ENCODE results near the gene F8.
"Not testable (repeated sequence)": the region's sequence is repeated elsewhere in the genome, so short reads cannot be mapped to it uniquely, and the experiment has no call there.

F8 gene

DNA sequence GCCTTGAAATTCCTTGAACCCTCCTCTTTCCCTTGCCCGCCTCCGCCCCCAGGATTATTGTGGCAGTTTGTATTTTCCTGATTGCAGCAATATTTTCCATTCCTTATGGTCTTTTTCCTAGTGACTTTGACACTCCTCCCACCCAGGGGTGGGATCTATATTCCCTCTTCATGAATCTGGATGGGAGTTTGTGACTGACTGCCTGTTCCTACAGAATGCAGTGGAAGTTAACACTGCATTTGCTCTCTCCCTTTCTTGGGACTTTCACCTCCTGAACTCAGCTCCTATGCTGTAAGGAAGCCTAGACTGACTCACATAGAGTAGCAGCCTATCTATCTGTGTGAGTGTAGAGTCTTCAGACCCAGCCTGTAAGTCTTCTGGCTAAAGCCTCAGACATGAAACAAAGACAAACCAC lies 6.4 kb upstream of the F8 start:
- DNase-seq = no peak

DNA sequence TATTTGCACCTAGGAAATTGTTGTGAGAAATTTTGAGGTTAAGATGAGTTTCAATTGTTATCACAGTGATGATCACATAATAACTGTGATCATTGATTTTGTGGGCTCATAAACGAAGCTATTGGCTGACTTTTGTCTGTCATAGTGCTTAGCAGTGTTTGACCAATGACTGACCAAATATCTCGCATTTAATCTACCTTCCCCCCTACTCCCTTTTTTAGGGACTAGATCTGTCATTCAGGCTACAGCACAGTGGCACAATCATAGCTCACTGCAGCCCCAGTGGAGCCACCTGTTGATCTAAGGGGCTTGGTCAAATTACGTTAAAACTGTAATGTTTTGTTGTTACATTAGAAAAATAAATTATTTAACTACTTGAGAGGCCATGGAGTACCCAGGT lies 5.6 kb upstream of the F8 start:
- DNase-seq = no peak

DNA sequence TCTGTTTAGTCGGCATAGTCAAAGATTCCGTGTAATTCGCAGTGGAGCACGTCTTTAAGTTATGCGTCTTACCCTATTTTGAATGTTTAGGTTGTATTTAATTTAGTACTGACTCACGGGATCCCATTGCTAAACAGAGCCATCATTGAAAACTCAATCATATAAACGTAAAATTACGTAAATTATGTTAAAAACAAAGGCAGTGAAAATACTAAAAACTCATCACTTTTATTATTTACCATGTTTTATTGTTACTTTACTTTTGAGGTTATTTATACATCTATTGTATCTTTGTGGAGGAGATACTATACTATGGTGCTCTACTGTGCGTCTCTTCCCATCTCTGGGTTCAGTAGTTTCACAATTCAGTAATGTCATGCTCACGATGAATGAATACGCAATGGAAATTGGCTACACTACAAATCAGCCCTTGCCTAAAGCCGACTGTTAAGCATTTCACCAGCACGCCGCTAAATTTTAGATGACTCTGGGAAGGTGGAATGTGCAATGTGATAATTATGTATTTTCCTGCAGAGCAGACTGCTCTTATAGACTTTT lies 5.1 kb upstream of the F8 start:
- peak in 1 of 2 experiments; percentile 54 for DNase-seq

DNA sequence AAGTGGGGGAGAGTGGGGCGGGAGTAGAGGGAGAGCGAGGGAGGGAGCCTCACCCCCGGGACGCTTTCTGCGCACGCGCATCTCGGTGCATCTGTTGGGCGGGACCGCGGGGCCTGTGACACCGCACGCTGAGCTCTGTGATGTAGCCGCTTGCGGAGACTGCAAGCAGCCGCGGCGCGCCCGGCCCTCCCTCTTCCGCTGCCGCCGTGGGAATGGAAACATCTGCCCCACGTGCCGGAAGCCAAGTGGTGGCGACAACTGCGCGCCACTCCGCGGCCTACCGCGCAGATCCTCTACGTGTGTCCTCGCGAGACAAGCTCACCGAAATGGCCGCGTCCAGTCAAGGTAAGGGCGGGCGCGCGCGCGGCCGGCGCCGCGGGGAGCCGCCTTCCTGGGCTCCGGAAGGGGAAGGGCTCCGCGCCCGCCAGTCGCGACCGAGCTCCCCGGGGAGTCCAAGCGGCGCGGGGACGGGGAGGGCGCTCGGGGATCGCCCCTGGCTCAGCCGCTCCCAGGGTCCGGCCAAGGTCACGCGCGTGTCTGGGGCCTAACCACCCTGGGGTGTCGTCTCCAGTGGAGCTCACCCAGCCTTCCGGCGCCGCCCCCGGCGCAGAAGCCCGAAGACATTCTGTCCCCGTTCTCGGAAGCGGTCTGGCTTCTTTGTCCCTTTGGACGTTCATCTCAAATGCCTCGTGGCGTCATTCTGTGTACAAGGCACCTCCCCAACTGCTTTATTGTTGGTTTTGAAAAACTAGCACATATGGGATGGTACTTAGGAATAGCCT lies 4.4 kb upstream of the F8 start, which contains the start of gene FUNDC2:
FUNDC2 (plus strand) TSS at position 118 of the 782 bp plus-strand sequence; CDS start at position 213, 95 bp downstream.
- peak; percentile 94 to 96 for DNase-seq

DNA sequence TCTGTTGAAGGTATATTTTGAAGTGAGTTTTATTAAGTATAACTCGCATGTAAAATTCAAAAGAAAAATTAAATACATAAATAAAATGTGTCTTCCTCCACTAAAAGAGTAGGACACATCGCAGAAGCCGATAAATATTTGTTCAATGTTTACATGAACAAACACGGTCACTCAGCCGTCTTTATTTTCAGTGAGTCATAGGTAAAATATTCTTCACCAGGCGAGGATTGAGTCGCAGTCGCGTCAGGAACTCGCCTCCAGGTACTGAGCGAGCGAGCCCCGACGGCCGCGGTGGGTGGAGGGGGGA lies 3.9 kb upstream of the F8 start:
- DNase-seq = no peak

DNA sequence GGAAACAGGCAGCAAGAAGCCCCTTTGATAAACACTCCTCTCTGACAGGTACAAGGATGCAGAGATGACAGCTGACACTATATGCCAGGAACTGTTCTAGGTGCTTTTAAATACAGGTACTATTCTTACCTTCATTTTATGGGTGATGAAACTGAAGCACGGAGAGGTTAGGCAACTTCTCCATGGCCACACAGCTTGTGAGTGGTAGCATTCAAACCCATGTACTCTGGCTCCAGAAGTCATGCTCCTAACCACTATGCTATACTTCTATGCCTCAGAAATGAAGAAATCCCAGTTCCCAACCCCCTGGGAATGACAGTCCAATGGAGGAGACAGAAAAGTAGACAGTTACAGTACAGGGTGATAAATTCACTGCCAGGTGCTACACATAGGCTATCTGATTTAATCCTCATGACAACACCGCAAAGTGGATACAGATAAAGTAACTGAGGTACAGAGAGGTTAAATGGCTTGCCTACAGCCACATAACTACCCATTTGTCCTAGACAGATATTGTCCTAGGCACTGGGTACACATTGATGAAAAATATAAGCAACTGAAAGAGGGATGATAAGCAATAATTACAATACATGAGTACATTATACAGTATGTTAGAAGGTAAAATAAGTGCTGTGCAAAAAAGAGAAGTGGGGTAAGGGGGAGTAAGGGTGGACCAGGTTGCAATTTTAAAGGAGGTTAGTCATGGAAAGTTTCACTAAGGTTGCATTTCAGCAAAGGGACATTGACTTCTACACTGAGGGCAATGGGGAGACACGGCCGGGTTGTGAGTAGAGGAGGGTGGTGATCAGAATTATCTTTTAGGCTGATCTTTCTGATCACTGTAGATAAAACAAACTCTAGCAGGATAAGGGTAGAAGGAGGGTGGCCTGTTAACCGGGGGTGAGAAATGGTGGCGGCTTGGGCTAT lies 1.6 kb upstream of the F8 start:
- DNase-seq = no peak

DNA sequence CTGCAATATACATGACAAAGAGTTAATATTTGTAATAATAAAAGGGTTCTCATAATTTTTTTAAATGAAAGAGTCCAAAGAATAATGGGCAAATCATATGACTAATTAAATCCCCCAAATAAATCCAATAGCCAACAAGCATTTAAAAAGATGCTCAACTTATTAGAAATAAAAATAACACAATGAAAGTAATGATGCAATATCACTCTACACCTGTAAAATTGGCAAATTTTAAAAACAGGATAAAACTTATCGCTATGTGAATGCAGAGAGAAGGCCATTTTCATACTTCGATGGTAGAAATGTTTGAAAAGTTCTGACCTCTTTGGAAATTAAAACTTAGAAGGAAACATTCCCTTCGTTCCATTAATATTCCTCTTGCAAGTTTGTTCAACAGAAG lies 1.9 kb downstream of the F8 start:
- no peak for DNase-seq

DNA sequence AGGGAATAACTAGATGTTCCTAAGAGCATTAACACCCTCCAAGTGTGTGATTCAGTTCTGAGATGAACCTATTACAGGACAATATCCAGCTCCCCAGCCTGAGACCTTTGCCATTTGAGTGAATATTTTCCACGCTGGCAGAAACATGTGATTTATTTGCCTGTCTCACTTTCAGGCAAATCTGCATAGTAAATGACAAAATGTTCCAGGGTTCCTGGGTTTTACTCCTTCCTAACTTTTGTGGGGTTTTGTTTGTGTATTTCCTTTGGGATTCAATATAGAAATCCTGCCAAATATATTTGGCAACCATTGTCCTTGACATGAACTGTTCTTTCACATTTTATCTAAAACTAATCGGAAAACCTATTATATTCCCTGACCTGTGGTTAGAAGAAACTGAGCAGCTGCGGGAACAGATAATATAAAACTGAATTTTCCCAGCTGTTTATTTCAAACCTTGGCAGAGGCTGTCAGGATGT lies 12.5 kb downstream of the F8 start:
- no peak for DNase-seq

DNA sequence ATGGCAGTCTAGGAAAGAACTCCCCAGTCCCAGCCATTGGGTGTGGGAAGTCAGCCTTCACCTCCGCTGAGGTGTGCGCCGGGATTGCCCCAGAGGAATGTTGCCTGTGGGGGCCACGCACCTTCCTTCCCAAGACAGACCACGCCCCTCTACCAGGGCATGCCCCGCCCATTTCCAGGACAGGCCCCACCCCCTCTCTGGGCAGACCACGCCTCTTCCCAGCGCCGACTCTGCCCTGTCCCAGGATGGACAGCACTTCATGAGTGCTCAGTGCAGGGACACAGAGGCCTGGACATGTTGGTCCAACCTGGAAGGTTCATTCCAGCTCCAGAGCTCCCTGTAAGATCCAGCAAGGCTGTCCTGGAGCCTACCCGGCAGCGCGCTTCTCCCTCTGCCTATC lies 13.9 kb downstream of the F8 start:
- DNase-seq = not testable (repeated sequence)

DNA sequence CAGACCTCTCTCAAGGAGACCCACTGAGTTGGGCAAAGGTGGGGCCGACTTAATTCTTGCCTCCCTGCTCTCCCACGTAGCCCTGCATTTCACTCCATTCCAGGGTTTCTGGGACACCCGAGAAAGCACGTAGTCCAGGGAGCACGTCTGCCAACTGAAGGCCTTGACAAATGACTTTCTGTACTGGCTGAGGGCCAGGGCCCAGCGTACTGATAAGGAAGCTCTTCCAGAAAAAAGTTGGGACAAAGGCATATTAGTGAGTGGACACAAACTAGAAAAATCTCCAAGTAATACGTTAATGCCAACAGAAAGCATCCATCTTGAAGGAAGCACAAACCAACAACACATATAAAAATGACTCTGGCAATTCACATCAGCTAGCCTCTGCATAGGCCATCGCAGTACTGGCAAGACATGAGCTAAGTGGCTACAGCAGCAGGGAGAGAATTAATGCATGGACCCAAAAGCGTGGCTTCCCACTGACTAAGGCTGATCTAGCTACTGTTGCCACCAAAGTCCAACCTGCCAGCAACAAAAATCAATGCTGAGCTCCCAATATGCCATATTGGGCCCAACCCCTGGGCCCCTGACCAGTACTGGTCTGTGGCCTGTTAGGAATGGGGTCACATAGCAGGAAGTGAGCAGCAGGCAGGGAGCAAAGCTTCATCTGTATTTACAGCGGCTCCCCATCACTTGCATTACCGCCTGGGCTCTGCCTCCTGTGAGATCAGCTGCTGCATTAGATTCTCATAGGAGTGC lies 15.4 kb downstream of the F8 start:
- not testable (repeated sequence) for DNase-seq

DNA sequence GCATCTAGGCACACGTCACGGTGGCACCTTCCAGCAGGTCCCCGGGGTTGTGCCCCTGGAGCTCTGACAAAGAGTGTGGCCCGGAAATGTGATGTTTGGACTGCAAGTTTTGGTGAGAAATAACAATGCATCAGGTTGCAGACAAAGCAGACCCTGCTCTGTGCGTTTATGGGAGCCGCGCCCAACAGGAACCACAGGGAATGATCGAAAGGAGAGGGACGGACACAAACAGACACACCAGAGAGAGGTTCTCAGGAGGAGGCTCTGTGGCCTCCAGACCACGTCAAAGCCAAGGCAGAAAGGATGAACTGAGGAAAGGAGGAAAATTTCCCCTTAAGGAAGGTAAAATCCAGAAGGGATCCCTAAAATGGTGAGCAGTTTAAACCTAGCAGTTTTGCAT lies 16.1 kb downstream of the F8 start:
- DNase-seq = not testable (repeated sequence)

DNA sequence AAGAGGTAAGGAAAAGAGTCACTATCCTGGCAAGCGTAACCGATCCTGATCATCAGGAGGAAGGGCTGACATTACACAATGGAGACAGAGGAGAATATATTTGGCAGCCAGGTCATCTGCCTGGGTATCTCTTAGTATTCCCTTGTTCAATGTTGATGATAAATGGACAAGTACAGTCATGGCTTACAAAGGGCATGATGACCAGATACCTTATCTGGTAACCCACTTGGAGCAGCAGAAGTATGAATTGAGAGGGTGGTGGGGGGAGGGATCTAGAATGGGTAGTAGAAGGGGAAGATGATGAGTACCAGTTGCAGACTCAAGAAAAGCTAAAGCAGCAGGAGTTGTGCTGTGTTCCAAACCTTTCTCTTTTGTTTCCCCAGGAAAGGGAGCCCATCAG lies 17.3 kb downstream of the F8 start:
- no peak for DNase-seq

DNA sequence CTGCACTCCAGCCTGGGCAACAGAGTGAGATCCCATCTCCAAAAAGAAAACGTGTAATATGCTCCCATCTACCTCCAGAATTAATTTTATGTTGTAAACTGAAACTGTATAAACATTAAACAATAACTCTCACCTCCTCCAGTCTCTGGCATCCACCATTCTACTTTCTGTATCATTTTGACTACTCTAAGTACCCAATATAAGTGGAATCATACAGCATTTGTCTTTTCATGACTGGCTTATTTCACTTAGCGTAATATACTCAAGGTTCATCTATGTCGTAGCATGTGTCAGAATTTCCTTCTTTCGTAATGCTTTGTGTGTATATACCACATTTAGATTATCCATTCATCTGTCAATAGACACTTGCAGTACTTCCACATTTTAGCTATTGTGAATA lies 20.6 kb downstream of the F8 start:
- no peak for DNase-seq

DNA sequence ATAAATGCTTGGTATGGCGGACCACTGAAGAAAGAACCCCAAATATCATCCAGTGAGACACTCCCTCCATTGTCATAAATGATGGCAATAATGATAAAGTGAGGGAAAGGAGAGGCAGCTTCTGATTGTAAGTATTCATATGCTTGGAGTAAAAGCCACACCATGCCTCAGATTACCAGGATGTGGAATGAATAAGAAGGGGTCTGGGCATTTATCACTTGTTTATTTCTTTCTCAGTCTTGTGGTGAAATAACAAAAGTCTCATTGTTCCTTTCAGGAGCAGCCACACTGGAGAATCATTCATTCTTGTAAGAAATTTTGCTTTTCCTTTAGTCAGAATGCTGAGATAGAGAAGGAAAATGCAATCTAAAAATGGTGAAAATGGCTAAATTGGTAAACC lies 21.7 kb downstream of the F8 start:
- no peak for DNase-seq

DNA sequence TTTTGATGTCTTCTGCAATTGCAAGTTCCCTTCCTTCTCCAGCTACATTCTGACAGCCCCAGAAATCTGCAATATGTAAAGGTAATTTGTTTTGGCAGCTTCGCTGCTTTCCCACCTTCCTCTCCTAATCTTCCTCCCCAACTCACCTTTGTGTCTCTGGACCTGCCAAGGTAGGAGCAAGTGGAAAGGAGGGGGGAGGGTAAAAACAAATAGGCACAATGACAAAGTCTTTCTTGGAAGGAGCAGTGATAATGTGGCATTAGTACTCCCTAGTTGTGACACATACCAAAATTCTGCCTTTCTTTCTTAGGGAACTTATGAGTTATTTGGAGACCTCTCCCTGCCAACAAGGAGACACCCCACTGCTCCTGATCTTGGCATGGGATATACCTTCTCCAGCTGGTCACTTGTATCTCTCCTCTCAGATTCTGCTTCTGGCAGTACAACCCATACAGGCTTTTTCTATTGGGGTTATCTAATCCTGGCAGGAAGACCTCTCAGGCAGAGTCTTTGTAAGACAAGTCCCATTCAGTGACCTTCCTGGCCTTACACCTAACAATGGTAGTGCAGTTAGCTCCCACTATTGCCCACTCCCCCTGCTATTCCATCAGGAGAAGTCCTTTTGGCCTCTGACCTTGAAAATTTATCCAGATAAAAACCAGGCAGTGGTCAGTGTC lies 24.2 kb downstream of the F8 start:
- no peak for DNase-seq

DNA sequence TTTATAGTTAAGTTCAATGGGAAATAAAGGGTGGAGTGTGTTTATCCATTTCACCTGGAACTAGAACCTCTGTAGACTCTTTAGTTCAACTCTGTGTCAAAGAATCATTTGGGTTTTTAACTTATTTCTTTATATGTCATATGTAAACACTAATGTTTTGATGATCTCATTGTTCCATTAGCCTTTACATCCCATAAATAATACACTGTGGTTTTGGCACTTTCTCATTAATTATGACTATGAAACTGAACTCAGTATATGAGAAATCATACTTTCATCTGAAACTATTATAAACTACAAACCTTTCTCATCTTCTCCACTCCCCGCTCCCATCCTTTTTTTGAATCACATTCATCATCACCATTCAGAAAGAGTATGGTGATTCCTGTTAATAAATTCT lies 31.0 kb downstream of the F8 start:
- DNase-seq = no peak

DNA sequence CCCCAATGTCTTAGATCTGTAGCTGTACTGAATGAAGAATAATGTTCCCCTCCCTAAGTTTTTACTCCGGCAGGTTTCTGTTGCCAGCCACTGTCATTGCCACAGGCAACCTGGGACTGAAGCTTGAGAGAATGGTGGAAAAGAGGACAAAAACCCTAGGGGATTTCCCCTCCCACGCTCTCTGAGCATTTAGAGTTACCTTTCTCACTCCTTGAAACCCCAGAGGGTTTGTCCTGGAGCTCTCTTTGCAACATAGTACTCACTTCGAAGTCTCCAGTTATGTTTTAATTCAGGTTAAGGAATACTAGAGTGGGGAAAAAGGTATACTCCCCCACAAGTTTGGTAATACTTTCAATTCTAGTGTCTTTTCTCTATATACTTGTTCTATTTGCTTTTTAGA lies 31.5 kb downstream of the F8 start:
- no peak for DNase-seq

DNA sequence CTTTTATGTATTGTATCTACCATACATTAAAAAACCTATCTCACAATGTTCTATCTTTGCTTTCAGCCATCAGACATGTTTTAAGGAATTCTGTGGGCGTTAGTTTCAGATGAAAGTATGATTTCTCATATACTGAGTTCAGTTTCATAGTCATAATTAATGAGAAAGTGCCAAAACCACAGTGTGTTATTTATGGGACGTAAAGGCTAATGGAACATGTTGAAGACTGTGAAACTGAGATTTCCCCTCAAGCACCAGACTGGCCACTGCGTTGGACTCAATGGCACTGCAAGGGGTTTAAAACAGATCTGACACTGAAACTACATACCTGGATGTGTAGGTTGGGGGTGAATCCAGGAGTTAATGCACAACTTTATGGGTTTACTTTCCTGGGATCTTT lies 32.0 kb downstream of the F8 start:
- DNase-seq = no peak

DNA sequence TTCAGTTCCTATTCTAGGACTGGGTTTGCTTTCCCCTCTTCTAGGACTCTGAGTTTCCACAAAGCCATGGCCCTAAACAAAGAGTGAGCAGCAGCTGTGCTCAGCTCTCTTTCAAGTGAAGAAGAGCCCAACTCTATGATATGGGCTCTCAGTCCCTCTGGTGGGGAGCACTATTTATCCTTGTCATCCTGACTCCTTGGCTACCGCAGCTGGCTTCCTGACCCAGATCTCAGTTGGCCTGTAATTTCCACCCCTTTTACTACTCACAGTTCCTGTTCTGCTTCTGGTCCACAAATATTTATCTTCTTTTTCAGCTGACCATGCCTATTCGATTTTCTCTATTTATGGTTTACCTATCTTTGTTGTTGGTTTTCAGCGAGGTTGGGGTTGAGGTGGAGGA lies 33.8 kb downstream of the F8 start:
- no peak for DNase-seq

DNA sequence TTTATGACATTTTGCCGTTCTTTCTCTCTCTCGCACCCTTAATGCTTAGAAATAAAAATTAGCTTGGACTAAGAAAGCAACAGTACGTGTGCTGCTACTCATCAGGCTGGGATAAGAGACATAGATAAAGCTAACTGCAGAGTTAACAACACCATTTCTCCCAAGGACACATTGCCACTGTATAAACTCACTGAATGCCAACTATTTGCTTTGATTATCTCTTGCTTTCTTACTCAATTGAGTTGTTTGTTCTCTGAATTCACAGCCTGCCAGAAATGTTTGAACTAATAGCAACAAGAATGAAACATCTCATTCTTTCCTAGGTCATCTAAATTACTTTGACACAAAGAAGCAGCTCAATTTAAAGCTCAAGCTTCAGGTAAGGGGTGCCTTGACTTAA lies 34.6 kb downstream of the F8 start:
- DNase-seq = no peak

DNA sequence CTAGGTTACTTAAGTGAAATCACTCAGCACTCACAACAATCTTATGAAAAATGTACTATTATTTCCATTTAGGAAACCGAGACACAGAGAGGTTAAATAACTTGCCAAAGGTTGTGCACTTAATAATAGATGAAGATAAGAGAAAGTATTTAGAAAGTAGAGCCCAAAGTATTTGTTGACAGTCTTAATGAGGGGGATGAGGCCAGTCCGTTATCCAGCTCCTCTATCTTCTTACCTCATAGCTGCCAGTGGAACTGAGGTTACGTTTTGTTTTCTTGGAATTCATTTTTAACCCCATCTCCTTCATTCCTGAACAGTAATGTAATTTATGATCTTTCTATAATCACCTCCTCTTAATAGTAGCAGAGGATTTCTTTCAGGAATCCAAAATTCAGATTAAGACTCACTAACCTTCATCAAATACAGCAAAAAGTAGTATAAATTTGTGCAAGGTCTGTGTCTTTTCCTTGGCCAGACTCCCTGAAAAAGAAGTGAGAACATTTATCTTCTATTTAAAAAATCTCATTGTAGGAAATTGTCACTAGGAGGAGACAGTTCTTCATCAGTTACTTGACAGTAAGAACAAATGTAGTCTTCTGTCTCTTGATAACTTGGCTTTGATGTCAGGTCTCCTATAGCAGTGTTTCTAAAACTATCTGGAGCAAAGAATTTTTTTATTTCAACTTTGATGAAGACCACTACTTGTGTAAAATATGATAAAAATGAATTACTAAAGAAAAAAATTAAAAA lies 35.5 kb downstream of the F8 start:
- DNase-seq = no peak

DNA sequence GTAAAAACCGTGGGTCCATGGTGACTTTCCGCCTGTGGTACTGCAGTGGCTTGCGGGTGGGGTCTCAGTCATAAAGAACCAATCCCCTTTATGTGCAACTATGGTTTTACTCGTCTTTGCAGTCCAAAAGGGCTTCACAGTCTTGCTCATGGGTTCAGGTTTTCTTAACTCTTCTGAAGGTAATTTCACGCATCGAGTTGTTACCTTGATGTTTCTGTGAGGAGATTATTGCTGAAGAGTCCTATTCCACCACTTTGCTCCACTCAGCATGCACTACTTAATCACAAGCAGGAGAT lies 41.5 kb downstream of the F8 start:
- DNase-seq = no peak
